Psoas muscle (tissue), 8 donors: ENCODE results near the gene TESK2. TPM values are rescaled to one million over a fixed set of nuclear protein-coding genes. Genes with fewer than 3 reads are reported as not detected.

Experiments
- ATAC-seq, 4 donors: fragments of 200-7000 bp; cut with Tn5 transposase; one replicate each; pipeline ENCODE4 v1.9.1; 2020; ENCODE audit warnings: moderate library complexity in 3 of 4, mild to moderate bottlenecking in 2 of 4
- DNase-seq, 2 donors: peaks; one replicate each; pipeline ENCODE4 v3.0.0-alpha.2; 2020
- H3K27ac ChIP-seq: fragments of 200-600 bp; one replicate; pipeline ENCODE4 v1.8.0; 2022
- H3K27me3 ChIP-seq, 3 donors: fragments of 200-600 bp in 1 of 3; one replicate each; pipeline versions ENCODE4 v1.6.1 to v1.8.0; 2013 to 2022; ENCODE audit warnings: low read length in 2 of 3, mild to moderate bottlenecking in 2 of 3, moderate library complexity in 1 of 3; ENCODE audit not compliant: insufficient read depth in 3 of 3
- H3K36me3 ChIP-seq, 2 donors: fragments of 200-600 bp in 1 of 2; one replicate each; pipeline versions ENCODE4 v1.6.1 to v1.8.0; 2013 to 2022; ENCODE audit warnings: low read depth in 1 of 2, mild to moderate bottlenecking in 1 of 2, moderate library complexity in 1 of 2; ENCODE audit not compliant: insufficient read depth in 1 of 2
- H3K4me1 ChIP-seq: fragments of 200-600 bp; one replicate; pipeline ENCODE4 v1.8.0; 2022
- H3K4me3 ChIP-seq: fragments of 200-600 bp; one replicate; pipeline ENCODE4 v1.8.0; 2022; ENCODE audit warnings: mild to moderate bottlenecking
- H3K9me3 ChIP-seq: fragments of 200-600 bp; one replicate; pipeline ENCODE4 v1.8.0; 2022
- WGBS, 3 donors: extraction: QIAGEN DNeasy Blood & Tissue Kit; methylation state at CpG; one replicate each; pipeline versions ENCODE4 v1.1.6 to v1.1.7; 2013; 5-methylcytosine and 5-hydroxymethylcytosine counted together
- intact Hi-C, 2 donors: fragments of 100-400 bp; cut with DNase I; formaldehyde crosslinking; loops; one replicate each; pipeline versions ENCODE4 v1.11.0 to v1.14.2; 2022
- polyA plus RNA-seq, 3 donors: library from polyadenylated mRNA; stranded (reverse); fragments of 200-250 nt; gene quantifications; one replicate each; pipeline ENCODE4 v1.2.3, GENCODE V29; 2013
- total RNA-seq, 4 donors: library from RNA; stranded (reverse); fragmentation: NEBNext Ultra II Directional in 2 of 4; extraction: Animal tissue kit (Norgen Biotek cat#: 25700) in 2 of 4; gene quantifications; one replicate each; pipeline versions ENCODE4 v1.2.1 to v1.2.4, GENCODE V29; 2021 to 2023
- TF ChIP-seq, protein P1 (sequence below): fragments of 200-600 bp; IDR thresholded peaks from one replicate; pipeline ENCODE4 v1.8.0; 2022; ENCODE audit warnings: antibody characterized with exemption
- donor health status: healthy with polysubstance abuse.
- donor health status: DM: no; HTN: no; CAD: no; lungs with moderate emphysema.
- donor health status: Bipolar disorder and iron deficiency.
- donor health status: healthy.
- donor health status: DM: yes; HTN: yes; CAD: no.
- donor health status: DM: no; HTN: no; CAD: no.
- donor health status: DM: no; HTN: no; CAD: no.
- donor health status: DM: yes; HTN: yes; CAD: no.

Gene TESK2
- total and polyA plus RNA-seq, 7 donors, result 0.73 to 5.0 (median 2.2) TPM

DNA sequence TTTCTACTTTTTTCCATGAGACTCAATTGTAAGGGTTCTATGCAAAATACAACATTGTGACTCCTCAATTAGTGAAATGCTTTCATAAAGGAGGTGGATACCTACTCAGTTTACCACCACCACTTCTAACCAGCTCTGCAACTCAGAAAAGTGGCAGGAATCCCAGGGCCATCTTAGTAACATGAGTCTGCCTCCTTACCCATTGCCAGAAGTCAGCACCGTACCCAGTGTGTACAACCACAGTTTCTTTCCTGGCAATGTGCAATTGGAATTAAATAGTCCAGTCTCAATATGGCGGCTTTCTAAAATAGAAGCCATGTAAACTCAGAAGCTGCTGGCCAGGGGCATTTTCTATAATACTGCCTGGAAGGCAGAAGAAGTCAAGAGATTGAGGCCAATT lies 32.1 kb downstream of the TESK2 start:
- Histone ChIP-seq H3K27me3 (no peaks in the 10 kb centered on the region), H3K4me1 (no peaks in the 10 kb centered on the region), H3K36me3 (peaks cover 0 to 5% of the 10 kb centered on the region in 2 donors), H3K9me3 (no peaks in the 10 kb centered on the region), H3K27ac (peak overlapping the region; percentile 74), H3K4me3 (no peak overlapping the region)
- ATAC-seq (peak in 3 of 4 donors; percentile 89 to 95 (median 93)), DNase-seq (no peak)
- intact Hi-C loops, result no loop called here
- TF ChIP-seq, protein P1, sequence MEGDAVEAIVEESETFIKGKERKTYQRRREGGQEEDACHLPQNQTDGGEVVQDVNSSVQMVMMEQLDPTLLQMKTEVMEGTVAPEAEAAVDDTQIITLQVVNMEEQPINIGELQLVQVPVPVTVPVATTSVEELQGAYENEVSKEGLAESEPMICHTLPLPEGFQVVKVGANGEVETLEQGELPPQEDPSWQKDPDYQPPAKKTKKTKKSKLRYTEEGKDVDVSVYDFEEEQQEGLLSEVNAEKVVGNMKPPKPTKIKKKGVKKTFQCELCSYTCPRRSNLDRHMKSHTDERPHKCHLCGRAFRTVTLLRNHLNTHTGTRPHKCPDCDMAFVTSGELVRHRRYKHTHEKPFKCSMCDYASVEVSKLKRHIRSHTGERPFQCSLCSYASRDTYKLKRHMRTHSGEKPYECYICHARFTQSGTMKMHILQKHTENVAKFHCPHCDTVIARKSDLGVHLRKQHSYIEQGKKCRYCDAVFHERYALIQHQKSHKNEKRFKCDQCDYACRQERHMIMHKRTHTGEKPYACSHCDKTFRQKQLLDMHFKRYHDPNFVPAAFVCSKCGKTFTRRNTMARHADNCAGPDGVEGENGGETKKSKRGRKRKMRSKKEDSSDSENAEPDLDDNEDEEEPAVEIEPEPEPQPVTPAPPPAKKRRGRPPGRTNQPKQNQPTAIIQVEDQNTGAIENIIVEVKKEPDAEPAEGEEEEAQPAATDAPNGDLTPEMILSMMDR, result no peak
- WGBS, 3 donors, result 32 to 54% (median 38%) methylated on average over 2 of the region's 2 CpGs

DNA sequence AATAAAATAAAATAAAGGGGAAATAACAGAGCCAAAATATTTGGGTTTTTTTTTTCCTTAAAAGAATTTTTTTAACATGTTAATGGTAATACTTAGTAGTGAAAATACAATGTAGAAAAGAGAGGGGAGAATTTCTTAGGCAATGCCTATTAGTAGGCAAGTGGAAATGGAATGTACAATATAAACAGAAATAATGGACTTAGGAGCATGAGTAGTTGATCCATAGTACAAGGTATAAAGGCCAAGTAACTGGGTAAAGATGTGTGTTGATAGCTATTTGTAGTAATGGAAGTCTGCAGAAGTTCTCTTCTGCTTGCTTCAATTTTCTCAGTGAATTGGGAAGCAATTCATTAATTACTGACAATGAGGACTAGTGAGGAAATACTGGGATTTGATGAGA lies 34.4 kb downstream of the TESK2 start:
- peaks cover 0 to 5% of the 10 kb centered on the region in 2 donors for H3K36me3 ChIP-seq
- no peaks in the 10 kb centered on the region for H3K4me1 ChIP-seq
- intact Hi-C loops, result no loop called here
- ATAC-seq (no peak), DNase-seq (no peak)
- H3K9me3 ChIP-seq, result no peaks in the 10 kb centered on the region
- H3K27ac ChIP-seq, result no peak overlapping the region
- H3K27me3 ChIP-seq, result no peaks in the 10 kb centered on the region
- H3K4me3 ChIP-seq, result no peak overlapping the region
- TF ChIP-seq, protein P1, result no peak

DNA sequence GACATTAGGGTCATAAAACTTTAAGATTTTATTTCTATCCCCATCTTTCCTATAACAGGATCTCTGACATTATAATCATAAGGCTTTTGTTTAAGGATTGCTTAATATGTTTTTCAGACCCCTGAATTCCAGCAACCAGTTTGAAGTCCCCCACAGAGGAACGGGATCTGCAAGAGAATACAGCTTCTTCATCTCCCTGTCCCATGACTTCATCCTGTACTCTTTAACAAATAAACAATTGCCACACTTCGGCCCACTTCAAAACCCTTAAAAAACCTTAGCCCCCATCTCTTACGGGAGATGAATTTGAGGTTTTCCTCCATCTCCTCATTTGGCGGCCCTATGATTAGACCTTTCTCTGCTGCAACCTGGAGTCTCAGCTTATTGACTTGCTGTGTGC lies 35.8 kb downstream of the TESK2 start:
- ATAC-seq (no peak), DNase-seq (no peak)
- TF ChIP-seq, protein P1, result no peak
- Histone ChIP-seq H3K4me1 (no peaks in the 10 kb centered on the region), H3K4me3 (no peak overlapping the region), H3K9me3 (no peaks in the 10 kb centered on the region), H3K27ac (no peak overlapping the region), H3K36me3 (peaks cover 0 to 5% of the 10 kb centered on the region in 2 donors), H3K27me3 (no peaks in the 10 kb centered on the region)
- intact Hi-C loops, result no loop called here
- 87 to 91% (median 90%) methylated on average over 4 of the region's 4 CpGs for WGBS, 3 donors

DNA sequence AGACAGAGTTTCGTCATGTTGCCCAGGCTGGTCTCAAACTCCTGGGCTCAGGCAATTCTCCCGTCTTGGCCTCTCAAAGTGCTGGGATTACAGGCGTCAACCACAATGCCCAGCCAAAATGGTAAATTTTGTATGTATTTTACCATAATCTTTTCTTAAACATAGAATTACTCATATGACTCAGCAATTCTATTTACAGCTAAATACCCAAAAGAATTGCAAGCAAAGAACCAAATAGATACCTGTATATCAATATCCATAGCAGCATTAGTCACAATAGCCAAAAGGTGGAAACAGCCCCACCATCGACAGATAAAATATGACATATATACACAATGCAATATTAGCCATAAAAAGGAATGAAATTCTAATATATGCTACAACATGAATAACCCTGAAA lies 36.5 kb downstream of the TESK2 start:
- Histone ChIP-seq H3K27ac (no peak overlapping the region), H3K4me1 (no peaks in the 10 kb centered on the region), H3K9me3 (no peaks in the 10 kb centered on the region), H3K27me3 (no peaks in the 10 kb centered on the region), H3K4me3 (no peak overlapping the region), H3K36me3 (peaks cover 0 to 5% of the 10 kb centered on the region in 2 donors)
- TF ChIP-seq, protein P1, result no peak
- intact Hi-C loops, result no loop called here
- WGBS, 3 donors, result 96 to 99% (median 97%) methylated on average over 4 of the region's 4 CpGs
- DNase-seq (no peak), ATAC-seq (no peak)

DNA sequence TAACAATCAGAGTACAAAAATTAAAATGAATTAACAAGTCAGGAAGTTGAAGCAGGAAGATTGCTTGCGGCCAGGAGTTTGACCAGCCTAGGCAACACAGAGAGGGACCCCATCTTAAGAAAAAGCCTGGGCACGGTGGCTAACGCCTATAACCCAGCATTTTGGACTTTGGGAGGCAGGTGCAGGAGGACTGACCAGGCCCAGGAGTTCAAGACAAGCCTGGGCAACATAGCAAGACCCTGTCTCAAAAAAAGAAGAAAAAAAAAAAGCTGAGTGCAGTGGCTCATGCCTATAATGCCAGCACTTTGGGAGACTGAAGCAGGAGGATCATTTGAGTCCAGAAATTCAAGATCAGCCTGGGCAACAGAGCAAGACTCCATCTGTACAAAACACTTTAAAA lies 38.5 kb downstream of the TESK2 start:
- Histone ChIP-seq H3K36me3 (peaks cover 0 to 5% of the 10 kb centered on the region in 2 donors), H3K27ac (no peak overlapping the region), H3K9me3 (no peaks in the 10 kb centered on the region), H3K27me3 (no peaks in the 10 kb centered on the region), H3K4me3 (no peak overlapping the region), H3K4me1 (no peaks in the 10 kb centered on the region)
- intact Hi-C loops, result no loop called here
- DNase-seq, result no peak
- 84 to 89% (median 85%) methylated on average over 3 of the region's 3 CpGs for WGBS, 3 donors
- TF ChIP-seq, protein P1, result no peak
- ATAC-seq, result no peak
